ENCODE measurements around the gene GPHB5. TPM values are rescaled to one million over a fixed set of nuclear protein-coding genes. Genes with fewer than 3 reads are reported as not detected.
A peak's percentile ranks its signal among the peaks of the same experiment; 100 is the strongest.

The GPHB5 gene
- total and polyA plus RNA-seq, 8 donors: not detected

- H3K36me3 ChIP-seq: no peaks in the 10 kb centered on the region
- no peaks in the 10 kb centered on the region for H3K4me1 ChIP-seq
- no peaks in the 10 kb centered on the region for H3K9me3 ChIP-seq
- intact Hi-C loops (cut with DNase I; ENCODE audit: low total_unique reads): no loop called here
- no peak for DNase-seq
- H3K27ac ChIP-seq: no peak overlapping the region
- WGBS, 5 donors: 47 to 65% (median 61%) methylated on average over 6 of the region's 6 CpGs
- H3K4me3 ChIP-seq: no peak overlapping the region
- H3K27me3 ChIP-seq: no peaks in the 10 kb centered on the region
- TF ChIP-seq CTCF (IDR thresholded peaks at IDR 0.05) (no peak), EP300 (IDR thresholded peaks at IDR 0.05) (no peak), POLR2AphosphoS5 (IDR thresholded peaks at IDR 0.05) (no peak), POLR2A (IDR thresholded peaks at IDR 0.05) (no peak)
Observed at GRCh38 chr14:63328787-63329737, 10.3 kb upstream of the GPHB5 start.

- WGBS, 5 donors: 89 to 95% (median 92%) methylated on average over 5 of the region's 5 CpGs
- no peak overlapping the region for H3K27ac ChIP-seq
Observed at GRCh38 chr14:63326840-63327239, 8.1 kb upstream of the GPHB5 start.

GRCh38 chr14:63322897-63323573 is 4.3 kb upstream of the GPHB5 start:
- 58 to 64% (median 61%) methylated on average over 9 of the region's 9 CpGs for WGBS, 5 donors
- TF ChIP-seq CTCF (IDR thresholded peaks at IDR 0.05) (no peak), EP300 (IDR thresholded peaks at IDR 0.05) (no peak), POLR2AphosphoS5 (IDR thresholded peaks at IDR 0.05) (no peak), POLR2A (IDR thresholded peaks at IDR 0.05) (no peak)

More at GRCh38 chr14:63326840-63327239, 8.1 kb upstream of the GPHB5 start:
- DNase-seq: no peak
- Histone ChIP-seq H3K27me3 (no peaks in the 10 kb centered on the region), H3K9me3 (no peaks in the 10 kb centered on the region), H3K36me3 (no peaks in the 10 kb centered on the region), H3K4me1 (no peaks in the 10 kb centered on the region), H3K4me3 (no peak overlapping the region)
- intact Hi-C loops (cut with DNase I; ENCODE audit: low total_unique reads): no loop called here
- no peak for TF ChIP-seq POLR2AphosphoS5 (IDR thresholded peaks at IDR 0.05)
- no peak for TF ChIP-seq CTCF (IDR thresholded peaks at IDR 0.05)
- no peak for TF ChIP-seq EP300 (IDR thresholded peaks at IDR 0.05)
- no peak for TF ChIP-seq POLR2A (IDR thresholded peaks at IDR 0.05)

GRCh38 chr14:63322472-63322871 is 3.7 kb upstream of the GPHB5 start:
- Histone ChIP-seq H3K4me3 (no peak overlapping the region), H3K36me3 (no peaks in the 10 kb centered on the region), H3K9me3 (no peaks in the 10 kb centered on the region), H3K27ac (no peak overlapping the region), H3K27me3 (no peaks in the 10 kb centered on the region), H3K4me1 (no peaks in the 10 kb centered on the region)
- WGBS, 5 donors: 95 to 100% (median 99%) methylated on average over 1 of the region's 1 CpG
- intact Hi-C loops (cut with DNase I; ENCODE audit: low total_unique reads): no loop called here
- TF ChIP-seq EP300 (IDR thresholded peaks at IDR 0.05) (no peak), POLR2AphosphoS5 (IDR thresholded peaks at IDR 0.05) (no peak), CTCF (IDR thresholded peaks at IDR 0.05) (no peak), POLR2A (IDR thresholded peaks at IDR 0.05) (no peak)
- no peak for DNase-seq

More at GRCh38 chr14:63322897-63323573, 4.3 kb upstream of the GPHB5 start:
- Histone ChIP-seq H3K36me3 (no peaks in the 10 kb centered on the region), H3K27me3 (no peaks in the 10 kb centered on the region), H3K4me3 (no peak overlapping the region), H3K4me1 (no peaks in the 10 kb centered on the region), H3K27ac (no peak overlapping the region), H3K9me3 (no peaks in the 10 kb centered on the region)
- intact Hi-C loops (cut with DNase I; ENCODE audit: low total_unique reads): no loop called here
- peak in 1 of 2 donors; percentile 22 for DNase-seq

All from stomach (tissue), 9 donors.